Measurements from ENCODE around the gene SYT17.

The SYT17 gene

DNA sequence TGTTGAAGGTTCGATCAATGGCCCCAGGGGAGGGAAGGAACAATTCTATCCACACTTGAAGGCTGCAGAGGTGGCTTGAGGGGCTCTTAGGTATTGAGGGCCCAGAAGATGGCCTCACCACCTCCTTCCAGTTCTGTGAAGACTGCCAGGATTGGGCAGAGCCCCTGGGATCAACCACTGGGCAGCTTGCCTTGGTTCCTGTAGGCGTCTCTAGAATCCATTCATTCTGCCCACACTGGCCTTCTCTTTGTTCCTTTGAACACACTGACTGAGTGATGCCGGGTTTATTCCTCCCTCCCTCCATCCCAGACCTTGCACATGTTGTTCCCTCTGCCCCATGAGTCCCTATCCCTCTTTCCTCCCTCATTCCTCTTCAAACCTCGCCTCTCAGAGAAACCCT, 50.5 kb downstream of the SYT17 start:
- ATAC-seq, result no peak
- TF ChIP-seq GLIS3 (CRISPR knock-in tag; IDR thresholded peaks at IDR 0.05) (no peak), BACH2 (CRISPR knock-in tag; IDR thresholded peaks at IDR 0.05; ENCODE audit: borderline replicate concordance) (no peak), ESRRG (CRISPR knock-in tag; IDR thresholded peaks at IDR 0.05) (no peak), PPARA (CRISPR knock-in tag; IDR thresholded peaks at IDR 0.05; ENCODE audit: borderline replicate concordance) (no peak), CSDC2 (CRISPR knock-in tag; IDR thresholded peaks at IDR 0.05) (no peak), ZFP30 (CRISPR knock-in tag; IDR thresholded peaks at IDR 0.05) (no peak), ZNF565 (CRISPR knock-in tag; conservative IDR thresholded peaks at IDR 0.05; ENCODE audit: low read depth) (no peak), ARNTL (CRISPR knock-in tag; IDR thresholded peaks at IDR 0.05; ENCODE audit: borderline replicate concordance, low read depth) (no peak), TCF4 (CRISPR knock-in tag; IDR thresholded peaks at IDR 0.05; ENCODE audit: borderline replicate concordance) (no peak), SNAI2 (CRISPR knock-in tag; IDR thresholded peaks at IDR 0.05) (no peak), ZNF70 (CRISPR knock-in tag; IDR thresholded peaks at IDR 0.05) (no peak), OSR1 (CRISPR knock-in tag; IDR thresholded peaks at IDR 0.05) (no peak)
- TF ChIP-seq, protein P1, sequence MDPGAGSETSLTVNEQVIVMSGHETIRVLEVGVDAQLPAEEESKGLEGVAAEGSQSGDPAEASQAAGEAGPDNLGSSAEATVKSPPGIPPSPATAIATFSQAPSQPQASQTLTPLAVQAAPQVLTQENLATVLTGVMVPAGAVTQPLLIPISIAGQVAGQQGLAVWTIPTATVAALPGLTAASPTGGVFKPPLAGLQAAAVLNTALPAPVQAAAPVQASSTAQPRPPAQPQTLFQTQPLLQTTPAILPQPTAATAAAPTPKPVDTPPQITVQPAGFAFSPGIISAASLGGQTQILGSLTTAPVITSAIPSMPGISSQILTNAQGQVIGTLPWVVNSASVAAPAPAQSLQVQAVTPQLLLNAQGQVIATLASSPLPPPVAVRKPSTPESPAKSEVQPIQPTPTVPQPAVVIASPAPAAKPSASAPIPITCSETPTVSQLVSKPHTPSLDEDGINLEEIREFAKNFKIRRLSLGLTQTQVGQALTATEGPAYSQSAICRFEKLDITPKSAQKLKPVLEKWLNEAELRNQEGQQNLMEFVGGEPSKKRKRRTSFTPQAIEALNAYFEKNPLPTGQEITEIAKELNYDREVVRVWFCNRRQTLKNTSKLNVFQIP (CRISPR knock-in tag; IDR thresholded peaks at IDR 0.05; ENCODE audit: borderline replicate concordance, low read depth), result no peak
- TF ChIP-seq, protein P2, sequence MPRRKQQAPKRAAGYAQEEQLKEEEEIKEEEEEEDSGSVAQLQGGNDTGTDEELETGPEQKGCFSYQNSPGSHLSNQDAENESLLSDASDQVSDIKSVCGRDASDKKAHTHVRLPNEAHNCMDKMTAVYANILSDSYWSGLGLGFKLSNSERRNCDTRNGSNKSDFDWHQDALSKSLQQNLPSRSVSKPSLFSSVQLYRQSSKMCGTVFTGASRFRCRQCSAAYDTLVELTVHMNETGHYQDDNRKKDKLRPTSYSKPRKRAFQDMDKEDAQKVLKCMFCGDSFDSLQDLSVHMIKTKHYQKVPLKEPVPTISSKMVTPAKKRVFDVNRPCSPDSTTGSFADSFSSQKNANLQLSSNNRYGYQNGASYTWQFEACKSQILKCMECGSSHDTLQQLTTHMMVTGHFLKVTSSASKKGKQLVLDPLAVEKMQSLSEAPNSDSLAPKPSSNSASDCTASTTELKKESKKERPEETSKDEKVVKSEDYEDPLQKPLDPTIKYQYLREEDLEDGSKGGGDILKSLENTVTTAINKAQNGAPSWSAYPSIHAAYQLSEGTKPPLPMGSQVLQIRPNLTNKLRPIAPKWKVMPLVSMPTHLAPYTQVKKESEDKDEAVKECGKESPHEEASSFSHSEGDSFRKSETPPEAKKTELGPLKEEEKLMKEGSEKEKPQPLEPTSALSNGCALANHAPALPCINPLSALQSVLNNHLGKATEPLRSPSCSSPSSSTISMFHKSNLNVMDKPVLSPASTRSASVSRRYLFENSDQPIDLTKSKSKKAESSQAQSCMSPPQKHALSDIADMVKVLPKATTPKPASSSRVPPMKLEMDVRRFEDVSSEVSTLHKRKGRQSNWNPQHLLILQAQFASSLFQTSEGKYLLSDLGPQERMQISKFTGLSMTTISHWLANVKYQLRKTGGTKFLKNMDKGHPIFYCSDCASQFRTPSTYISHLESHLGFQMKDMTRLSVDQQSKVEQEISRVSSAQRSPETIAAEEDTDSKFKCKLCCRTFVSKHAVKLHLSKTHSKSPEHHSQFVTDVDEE (CRISPR knock-in tag; IDR thresholded peaks at IDR 0.05), result no peak

DNA sequence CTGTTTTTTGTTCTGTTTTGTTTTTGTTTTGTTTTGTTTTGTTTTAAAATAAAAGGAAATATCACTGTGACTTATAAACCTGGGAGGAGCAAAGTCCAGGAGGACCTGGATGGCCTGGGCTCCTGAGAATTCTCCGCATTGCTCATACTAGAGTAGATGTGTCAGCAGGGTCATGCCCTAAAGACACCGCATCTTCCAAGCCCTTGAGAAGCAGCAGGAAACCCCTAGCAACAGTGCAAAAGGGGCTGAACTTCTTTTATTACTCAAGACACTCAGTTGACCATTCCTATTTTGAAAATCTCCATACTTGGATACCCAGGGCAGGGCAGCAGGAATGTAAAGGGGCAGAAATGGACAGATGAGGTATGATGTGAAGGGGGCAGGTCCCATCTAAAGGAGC, 51.8 kb downstream of the SYT17 start:
- TF ChIP-seq CREB5 (CRISPR knock-in tag; IDR thresholded peaks at IDR 0.05; ENCODE audit: low read depth) (no peak), GLIS3 (CRISPR knock-in tag; IDR thresholded peaks at IDR 0.05) (no peak), SNAI2 (CRISPR knock-in tag; IDR thresholded peaks at IDR 0.05) (no peak), ARNTL (CRISPR knock-in tag; IDR thresholded peaks at IDR 0.05; ENCODE audit: borderline replicate concordance, low read depth) (no peak), ZFP3 (CRISPR knock-in tag; IDR thresholded peaks at IDR 0.05) (no peak), ZNF565 (CRISPR knock-in tag; conservative IDR thresholded peaks at IDR 0.05; ENCODE audit: low read depth) (no peak), ISL1 (CRISPR knock-in tag; IDR thresholded peaks at IDR 0.05) (no peak), ESRRG (CRISPR knock-in tag; IDR thresholded peaks at IDR 0.05) (no peak), TOX (CRISPR knock-in tag; IDR thresholded peaks at IDR 0.05; ENCODE audit: borderline replicate concordance) (no peak), CSRNP3 (CRISPR knock-in tag; IDR thresholded peaks at IDR 0.05) (no peak)
- no peak for ATAC-seq

DNA sequence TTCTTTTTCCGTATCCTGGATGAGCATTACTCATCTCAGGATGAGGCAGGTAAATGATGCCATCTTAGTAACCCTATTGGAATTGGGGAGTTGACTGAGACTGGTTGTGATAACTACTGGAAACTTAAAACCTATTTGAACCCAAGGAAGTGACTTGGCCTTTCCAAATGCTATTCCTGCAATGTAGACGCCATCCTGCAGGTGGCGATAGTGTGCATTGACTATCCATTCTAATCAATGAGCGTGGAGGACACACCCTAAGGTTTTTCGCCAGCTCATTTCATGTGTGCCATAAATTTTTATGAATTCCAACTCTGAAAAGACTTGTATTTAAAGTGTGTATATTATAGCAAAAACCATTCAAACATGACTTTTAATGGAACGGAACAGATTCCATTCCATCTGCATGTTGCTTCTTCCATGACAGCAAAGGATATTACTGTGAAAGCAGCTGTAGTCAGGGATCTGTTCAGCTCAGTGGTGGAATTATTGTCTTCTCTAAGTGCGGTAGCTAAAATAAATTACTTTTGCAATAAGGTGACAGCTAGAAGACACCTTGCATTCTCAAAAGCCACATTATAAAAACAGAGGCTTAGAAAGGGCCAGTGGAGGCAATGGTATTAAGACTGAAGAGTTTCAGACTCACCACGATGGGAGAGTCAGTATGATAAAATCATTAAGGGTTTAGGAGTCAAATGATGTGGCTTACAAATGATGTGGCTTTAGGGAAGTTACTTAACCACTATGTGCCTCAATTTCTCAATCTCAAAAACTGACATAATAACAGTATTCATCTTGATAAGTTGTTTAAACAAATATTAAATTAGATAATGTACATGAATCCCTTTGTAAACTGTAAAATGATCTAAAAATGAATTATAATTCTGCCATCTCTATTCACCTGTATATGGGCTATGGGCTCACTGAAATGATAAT, 55.5 kb downstream of the SYT17 start:
- no peak for ATAC-seq
- TF ChIP-seq TCF4 (CRISPR knock-in tag; IDR thresholded peaks at IDR 0.05; ENCODE audit: borderline replicate concordance) (no peak), CSDC2 (CRISPR knock-in tag; IDR thresholded peaks at IDR 0.05) (no peak), ARNTL (CRISPR knock-in tag; IDR thresholded peaks at IDR 0.05; ENCODE audit: borderline replicate concordance, low read depth) (no peak), OSR1 (CRISPR knock-in tag; IDR thresholded peaks at IDR 0.05) (no peak), ESRRG (CRISPR knock-in tag; IDR thresholded peaks at IDR 0.05) (no peak)
- TF ChIP-seq, protein P3, sequence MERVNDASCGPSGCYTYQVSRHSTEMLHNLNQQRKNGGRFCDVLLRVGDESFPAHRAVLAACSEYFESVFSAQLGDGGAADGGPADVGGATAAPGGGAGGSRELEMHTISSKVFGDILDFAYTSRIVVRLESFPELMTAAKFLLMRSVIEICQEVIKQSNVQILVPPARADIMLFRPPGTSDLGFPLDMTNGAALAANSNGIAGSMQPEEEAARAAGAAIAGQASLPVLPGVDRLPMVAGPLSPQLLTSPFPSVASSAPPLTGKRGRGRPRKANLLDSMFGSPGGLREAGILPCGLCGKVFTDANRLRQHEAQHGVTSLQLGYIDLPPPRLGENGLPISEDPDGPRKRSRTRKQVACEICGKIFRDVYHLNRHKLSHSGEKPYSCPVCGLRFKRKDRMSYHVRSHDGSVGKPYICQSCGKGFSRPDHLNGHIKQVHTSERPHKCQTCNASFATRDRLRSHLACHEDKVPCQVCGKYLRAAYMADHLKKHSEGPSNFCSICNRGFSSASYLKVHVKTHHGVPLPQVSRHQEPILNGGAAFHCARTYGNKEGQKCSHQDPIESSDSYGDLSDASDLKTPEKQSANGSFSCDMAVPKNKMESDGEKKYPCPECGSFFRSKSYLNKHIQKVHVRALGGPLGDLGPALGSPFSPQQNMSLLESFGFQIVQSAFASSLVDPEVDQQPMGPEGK (CRISPR knock-in tag; IDR thresholded peaks at IDR 0.05; ENCODE audit: borderline replicate concordance), result no peak
